GM12801 (cell line): ENCODE results near the gene NR4A2.

Source experiments
- CTCF ChIP-seq: IDR thresholded peaks from one replicate; pipeline ENCODE4 v1.5.1; 2011; ENCODE audit warnings: control low read depth; ENCODE audit not compliant: insufficient read length; ENCODE audit errors: extremely low read depth

NR4A2 gene

GRCh38 chr2:156294945-156295580 lies 37.5 kb downstream of the NR4A2 start:
- TF ChIP-seq CTCF = no peak

GRCh38 chr2:156279446-156280150 lies 52.9 kb downstream of the NR4A2 start:
- TF ChIP-seq CTCF = no peak
